Esophagus muscularis mucosa (tissue), 3 donors: ENCODE measurements around the gene CFAP157.

Experiments
- EP300 ChIP-seq: sonication (generic); formaldehyde crosslinking; IDR thresholded peaks from one replicate; pipeline ENCODE4 v1.6.1; 2017; ENCODE audit warnings: antibody characterized with exemption
- TF ChIP-seq, protein P1 (sequence below), 3 experiments: fragments of 200-600 bp in 2 of 3; fragments of 450-650 bp in 1 of 3; sonication (generic) in 2 of 3; IDR thresholded peaks; one replicate each; pipeline ENCODE4 v1.5.1; 2017 to 2019; ENCODE audit warnings: antibody characterized with exemption in 3 of 3, mild to moderate bottlenecking in 2 of 3, moderate library complexity in 1 of 3

- TF ChIP-seq, protein P1, sequence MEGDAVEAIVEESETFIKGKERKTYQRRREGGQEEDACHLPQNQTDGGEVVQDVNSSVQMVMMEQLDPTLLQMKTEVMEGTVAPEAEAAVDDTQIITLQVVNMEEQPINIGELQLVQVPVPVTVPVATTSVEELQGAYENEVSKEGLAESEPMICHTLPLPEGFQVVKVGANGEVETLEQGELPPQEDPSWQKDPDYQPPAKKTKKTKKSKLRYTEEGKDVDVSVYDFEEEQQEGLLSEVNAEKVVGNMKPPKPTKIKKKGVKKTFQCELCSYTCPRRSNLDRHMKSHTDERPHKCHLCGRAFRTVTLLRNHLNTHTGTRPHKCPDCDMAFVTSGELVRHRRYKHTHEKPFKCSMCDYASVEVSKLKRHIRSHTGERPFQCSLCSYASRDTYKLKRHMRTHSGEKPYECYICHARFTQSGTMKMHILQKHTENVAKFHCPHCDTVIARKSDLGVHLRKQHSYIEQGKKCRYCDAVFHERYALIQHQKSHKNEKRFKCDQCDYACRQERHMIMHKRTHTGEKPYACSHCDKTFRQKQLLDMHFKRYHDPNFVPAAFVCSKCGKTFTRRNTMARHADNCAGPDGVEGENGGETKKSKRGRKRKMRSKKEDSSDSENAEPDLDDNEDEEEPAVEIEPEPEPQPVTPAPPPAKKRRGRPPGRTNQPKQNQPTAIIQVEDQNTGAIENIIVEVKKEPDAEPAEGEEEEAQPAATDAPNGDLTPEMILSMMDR (IDR thresholded peaks at IDR 0.05) = no peak
- no peak for TF ChIP-seq EP300
These were observed 22.9 kb downstream of the CFAP157 start for GRCh38 chr9:127729522-127730256.
